HTR-8/SVneo (cell line): Measurements from ENCODE around the gene B3GLCT.

Source experiments
- DNase-seq: peaks from one replicate; pipeline ENCODE4 v3.0.0; 2011; ENCODE audit warnings: low spot score, mixed read lengths; ENCODE audit not compliant: insufficient read length
- FAIRE-seq: peaks from 2 replicates; lab custom pipeline; 2011; peaks lifted over from hg19 to GRCh38; lab: Jason Lieb, UNC

The B3GLCT gene

DNA sequence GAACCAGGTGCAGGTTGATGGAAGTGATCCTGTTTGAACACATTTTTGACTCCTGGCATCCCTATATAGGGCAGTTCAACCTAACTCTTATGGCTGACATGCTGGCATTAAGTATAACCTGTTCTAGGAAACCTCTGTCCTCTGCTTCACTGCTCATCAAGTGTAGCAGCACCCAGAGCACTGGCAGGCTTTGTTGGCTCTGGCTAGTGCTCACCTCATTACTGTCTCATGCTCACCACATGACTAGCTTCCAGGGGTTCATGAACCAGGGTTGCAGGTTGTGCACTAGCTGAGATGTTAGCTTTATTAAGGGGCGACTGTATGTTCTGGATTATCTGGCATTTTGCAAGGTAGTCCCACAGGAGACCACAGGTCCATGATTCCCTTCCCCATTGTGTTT lies 63.6 kb downstream of the B3GLCT start:
- DNase-seq, result no peak
- no peak for FAIRE-seq

- FAIRE-seq, result no peak
- DNase-seq, result no peak
Measured at GRCh38 chr13:31264151-31264550, 64.4 kb downstream of the B3GLCT start.

DNA sequence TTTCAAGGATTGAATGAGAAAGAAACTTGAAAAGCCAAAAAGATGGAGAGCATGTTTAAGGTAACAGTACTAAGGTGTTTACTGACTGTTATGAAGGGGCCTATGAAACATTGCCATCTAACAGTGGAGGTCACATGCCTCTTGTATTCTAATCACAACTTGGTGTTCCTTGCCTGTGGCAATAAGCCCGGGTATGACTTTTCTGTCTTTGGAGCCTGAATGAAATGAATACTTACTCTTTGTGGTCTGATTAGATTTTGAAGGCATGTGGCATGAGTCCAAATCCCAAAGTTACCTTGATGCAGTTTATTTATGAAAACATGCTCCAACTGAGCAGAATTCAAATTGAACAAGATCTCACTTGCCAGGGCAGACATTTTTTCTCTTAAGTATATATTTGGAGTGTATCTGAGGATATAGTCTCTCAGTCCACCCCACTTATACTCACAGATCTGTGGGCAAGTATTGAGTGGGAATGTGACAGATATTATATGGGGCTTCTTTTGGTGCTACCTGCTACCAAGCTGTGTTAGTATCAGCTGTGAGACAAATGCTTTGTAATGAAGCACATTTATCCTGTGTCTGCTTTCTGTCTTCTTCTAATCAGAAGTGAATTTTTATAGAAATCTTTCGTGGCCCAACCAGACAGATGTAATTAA lies 67.5 kb downstream of the B3GLCT start:
- FAIRE-seq (no peak), DNase-seq (no peak)

DNA sequence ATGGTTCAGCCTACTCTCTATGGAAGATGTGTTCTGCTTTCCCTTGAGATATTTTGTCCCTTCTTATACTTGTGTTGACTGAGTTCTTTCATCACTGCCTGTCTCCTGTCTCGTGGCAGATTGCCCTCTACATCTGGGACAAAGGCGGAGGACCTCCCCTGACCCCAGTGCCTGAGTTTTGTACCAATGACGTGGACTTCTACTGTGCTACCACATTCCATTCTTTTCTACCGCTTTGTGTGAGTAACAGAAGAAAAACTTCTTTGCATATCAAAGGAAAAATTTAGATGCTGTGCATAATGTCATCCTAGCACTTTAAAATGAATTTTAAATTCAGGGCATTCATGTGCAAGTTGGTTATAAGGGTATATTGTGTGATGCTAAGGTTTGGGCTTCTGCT lies 74.6 kb downstream of the B3GLCT start:
- DNase-seq, result no peak
- FAIRE-seq, result no peak

- no peak for FAIRE-seq
- DNase-seq, result no peak
Measured at GRCh38 chr13:31276421-31276820, 76.6 kb downstream of the B3GLCT start.

GRCh38 chr13:31278869-31279268 lies 79.1 kb downstream of the B3GLCT start:
- FAIRE-seq (no peak), DNase-seq (no peak)

GRCh38 chr13:31282741-31283455 lies 83.1 kb downstream of the B3GLCT start:
- DNase-seq, result no peak
- no peak for FAIRE-seq

- no peak for FAIRE-seq
Measured at GRCh38 chr13:31286930-31287329, 87.2 kb downstream of the B3GLCT start.

GRCh38 chr13:31301119-31301518 lies 101.3 kb downstream of the B3GLCT start:
- FAIRE-seq (no peak), DNase-seq (no peak)

More at GRCh38 chr13:31286930-31287329, 87.2 kb downstream of the B3GLCT start:
- DNase-seq, result no peak

DNA sequence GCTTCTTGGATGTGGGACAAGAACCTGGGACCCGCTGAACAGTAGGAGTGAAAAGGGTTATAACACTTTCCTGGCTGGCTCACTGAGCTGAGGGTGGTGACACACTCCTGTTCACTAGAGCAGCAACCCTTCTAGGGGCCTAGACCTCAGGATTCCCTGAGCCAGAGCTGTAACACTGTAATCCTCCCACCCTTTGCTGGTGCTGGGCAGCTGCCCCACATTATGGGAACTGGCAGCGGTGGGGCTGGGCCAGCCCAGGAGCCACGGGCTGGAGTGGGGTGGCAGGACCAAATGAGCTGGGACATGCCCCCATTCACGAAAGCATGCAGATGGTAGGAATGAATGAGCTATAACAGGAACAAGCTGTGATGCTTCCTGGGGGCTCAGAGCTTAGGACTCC lies 110.6 kb downstream of the B3GLCT start:
- DNase-seq (no peak), FAIRE-seq (no peak)

DNA sequence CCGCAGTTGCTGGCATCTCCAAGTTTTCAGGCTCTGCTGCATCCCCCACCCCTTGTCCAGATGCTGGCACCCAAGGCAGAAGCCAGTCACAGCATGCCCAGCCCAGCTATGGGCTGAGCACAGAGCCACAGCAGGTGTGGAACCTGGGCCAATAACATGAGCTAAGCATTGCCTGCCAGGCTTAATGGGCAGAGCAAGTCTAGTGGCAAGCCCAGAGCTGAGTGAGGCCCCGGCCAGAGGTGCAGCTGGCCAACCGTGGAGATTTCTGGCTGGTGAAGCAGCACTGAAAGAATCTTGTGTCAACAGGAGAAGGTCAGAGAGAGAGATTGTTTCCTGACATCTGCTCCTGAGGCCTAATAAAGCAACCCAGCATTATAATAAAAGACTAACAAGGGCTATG lies 111.0 kb downstream of the B3GLCT start:
- DNase-seq (no peak), FAIRE-seq (no peak)

DNA sequence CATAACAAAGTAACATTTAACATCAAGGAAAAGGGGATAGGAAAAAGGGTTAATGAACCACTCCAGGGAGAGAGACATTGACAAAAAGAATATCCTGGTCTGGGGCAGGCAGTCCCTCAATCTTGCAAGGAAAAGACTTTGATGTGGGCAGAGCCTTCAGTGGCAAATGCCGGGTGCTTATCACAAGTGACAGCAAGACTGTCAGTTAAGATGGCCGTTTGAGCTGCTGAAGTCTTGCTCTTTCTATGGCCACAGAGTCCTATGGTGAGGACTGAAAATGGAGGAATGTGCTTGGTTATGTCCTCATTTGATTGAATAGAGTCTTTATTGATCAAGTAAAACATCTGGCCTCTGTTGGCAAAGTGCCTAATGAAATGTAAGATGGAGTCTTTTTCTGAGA lies 112.1 kb downstream of the B3GLCT start:
- FAIRE-seq (no peak), DNase-seq (no peak)

DNA sequence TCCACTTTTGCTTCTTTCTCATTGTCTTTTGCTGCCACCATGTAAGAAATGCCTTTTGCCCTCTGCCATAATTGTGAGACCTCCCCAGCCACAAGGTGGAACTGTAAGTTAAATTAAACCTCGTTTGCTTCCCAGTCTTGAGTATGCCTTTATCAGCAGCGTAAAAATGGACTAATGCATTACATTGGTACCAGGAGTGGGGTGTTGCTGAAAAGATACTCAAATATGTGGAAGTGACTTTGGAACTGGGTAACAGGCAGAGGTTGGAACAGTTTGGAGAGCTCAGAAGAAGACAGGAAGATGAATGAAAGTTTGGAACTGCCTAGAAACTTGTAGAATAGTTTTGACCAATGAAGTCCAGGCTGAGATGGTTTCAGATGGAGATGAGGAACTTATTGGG lies 115.2 kb downstream of the B3GLCT start:
- FAIRE-seq, result no peak
- no peak for DNase-seq

- FAIRE-seq (no peak), DNase-seq (no peak)
Measured at GRCh38 chr13:31320946-31321345, 121.2 kb downstream of the B3GLCT start.

DNA sequence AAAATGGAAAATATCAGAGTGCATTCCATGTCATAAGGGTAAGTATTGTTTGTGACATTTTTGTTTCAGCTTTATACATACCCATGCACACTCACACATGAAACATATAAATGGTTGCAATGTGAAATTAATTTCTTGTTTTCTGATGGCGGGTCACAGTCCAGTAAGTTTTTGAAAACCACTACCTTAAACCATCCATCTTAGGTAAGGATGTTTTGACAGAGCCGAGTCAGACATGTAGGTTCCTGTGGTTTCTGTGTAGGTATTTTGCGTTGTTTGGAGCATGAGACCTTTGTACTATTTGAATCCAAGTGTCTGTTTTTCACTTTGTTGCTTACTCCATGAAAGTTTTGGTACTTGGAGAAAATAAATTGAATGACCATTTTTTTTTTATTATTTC lies 121.7 kb downstream of the B3GLCT start:
- DNase-seq, result no peak
- no peak for FAIRE-seq

DNA sequence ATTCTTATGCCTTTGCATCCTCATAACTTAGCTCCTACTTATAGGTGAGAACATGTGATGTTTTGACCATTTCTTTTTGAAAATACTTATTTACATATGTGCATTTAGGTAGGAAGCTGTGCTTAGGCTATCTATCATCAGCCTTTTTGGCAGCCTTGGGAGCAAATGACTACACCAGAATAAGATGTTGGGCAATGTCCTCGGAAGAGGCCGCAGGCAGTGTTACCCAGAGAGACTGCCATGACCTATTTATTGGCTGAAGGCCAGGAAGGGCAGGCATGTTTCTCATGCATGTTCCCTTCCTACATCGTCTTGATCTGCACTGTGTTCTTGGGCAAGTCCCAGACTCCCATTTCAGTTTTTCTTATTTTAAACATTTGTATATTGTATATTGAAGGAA lies 122.3 kb downstream of the B3GLCT start:
- no peak for DNase-seq
- no peak for FAIRE-seq

GRCh38 chr13:31322702-31323405 lies 123.1 kb downstream of the B3GLCT start:
- DNase-seq (no peak), FAIRE-seq (no peak)

GRCh38 chr13:31327182-31327860 lies 127.5 kb downstream of the B3GLCT start:
- FAIRE-seq (no peak), DNase-seq (no peak)

DNA sequence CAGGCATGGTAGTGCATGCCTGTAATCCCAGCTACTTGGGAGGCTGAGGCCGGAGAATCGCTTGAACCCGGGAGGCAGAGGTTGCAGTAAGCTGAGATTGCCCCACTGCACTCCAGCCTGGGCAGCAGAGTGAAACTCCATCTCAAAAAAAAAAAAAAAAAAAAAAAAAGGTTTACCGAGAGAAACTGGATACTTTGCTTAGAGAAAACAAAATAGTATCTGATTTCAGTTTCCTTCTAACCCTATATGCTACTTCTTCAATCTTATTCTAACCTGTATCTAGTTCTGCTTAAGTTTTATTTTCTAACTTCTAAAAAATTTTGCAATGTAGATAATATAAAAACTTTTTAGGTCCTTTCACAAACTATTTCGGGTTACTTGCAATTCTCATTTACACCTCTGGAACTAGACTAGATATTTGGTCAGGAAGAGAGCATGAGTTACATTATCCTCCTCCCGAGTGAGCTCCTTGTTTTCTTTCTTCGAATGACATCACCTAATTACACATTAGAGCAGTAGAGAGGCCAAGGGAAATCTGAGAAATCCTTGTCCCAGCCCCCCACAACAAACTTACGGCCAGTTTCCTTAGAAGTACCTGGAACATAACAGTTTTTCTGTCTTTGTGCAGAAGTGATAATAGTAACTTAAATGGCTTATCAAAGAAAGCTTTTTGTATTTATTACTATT lies 128.9 kb downstream of the B3GLCT start:
- no peak for DNase-seq
- no peak for FAIRE-seq

GRCh38 chr13:31330236-31330635 lies 130.5 kb downstream of the B3GLCT start:
- DNase-seq (no peak), FAIRE-seq (no peak)
